ENCODE data around the gene CACNG4. TPM values are rescaled to one million over a fixed set of nuclear protein-coding genes. Genes with fewer than 3 reads are reported as not detected.

Gene CACNG4
- total RNA-seq, 2 experiments from 2014 or later = not detected

DNA sequence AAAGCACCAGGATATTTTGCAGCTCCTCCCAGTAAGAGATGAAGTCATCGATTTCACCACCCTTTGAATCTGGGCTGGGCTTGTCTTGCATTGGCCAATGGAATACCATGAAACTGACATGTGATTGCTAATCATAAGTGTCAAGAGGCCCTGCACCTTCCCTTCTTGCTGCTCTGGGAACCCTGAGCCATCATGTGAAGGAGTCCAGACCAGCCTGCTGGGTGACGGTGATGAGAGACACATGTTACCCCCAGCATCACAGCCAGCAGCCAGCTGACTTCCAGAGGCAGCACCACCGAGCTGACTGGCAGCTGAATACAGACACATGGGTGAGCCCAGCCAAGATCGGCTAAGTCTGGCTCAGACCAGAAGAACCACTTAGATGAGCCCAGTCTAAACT lies 43.6 kb upstream of the CACNG4 start:
- Mint-ChIP-seq H3K27me3 (peaks cover 45% of the 10 kb centered on the region), H3K27ac (no peak overlapping the region), H3K9me3 (peaks cover 8% of the 10 kb centered on the region), H3K4me3 (no peak overlapping the region), H3K4me1 (ENCODE audit: low read depth) (no peaks in the 10 kb centered on the region), H3K36me3 (ENCODE audit: low read depth) (no peaks in the 10 kb centered on the region)
- Histone ChIP-seq H3K27me3 (ENCODE audit: control insufficient read depth in 1 of 2, insufficient read depth in 2 of 2, low read length in 2 of 2) (peaks cover 2 to 8% of the 10 kb centered on the region in 2 experiments), H3K36me3 (ENCODE audit: insufficient read depth, low read length) (no peaks in the 10 kb centered on the region), H3K4me3 (ENCODE audit: low read length) (no peak overlapping the region), H3K4me1 (ENCODE audit: insufficient read depth, low read length) (no peaks in the 10 kb centered on the region), H3K9me3 (ENCODE audit: control insufficient read depth in 1 of 2, insufficient read depth in 1 of 2, low read length in 2 of 2) (peaks cover 0 to 3% of the 10 kb centered on the region in 2 experiments), H3K27ac (ENCODE audit: low read depth in 1 of 2, low read length in 2 of 2) (no peak overlapping the region)
- DNase-seq = no peak
- intact Hi-C loops (cut with DNase I, micrococcal nuclease) = no loop called here
- ChIA-PET CTCF (interaction anchor here (0.6 kb wide), 1 partner anchor 36 kb away, joined by 3 read pairs; no protein-coding TSS in a partner anchor), POLR2A (no interaction called here)
- TF ChIP-seq, protein P1, sequence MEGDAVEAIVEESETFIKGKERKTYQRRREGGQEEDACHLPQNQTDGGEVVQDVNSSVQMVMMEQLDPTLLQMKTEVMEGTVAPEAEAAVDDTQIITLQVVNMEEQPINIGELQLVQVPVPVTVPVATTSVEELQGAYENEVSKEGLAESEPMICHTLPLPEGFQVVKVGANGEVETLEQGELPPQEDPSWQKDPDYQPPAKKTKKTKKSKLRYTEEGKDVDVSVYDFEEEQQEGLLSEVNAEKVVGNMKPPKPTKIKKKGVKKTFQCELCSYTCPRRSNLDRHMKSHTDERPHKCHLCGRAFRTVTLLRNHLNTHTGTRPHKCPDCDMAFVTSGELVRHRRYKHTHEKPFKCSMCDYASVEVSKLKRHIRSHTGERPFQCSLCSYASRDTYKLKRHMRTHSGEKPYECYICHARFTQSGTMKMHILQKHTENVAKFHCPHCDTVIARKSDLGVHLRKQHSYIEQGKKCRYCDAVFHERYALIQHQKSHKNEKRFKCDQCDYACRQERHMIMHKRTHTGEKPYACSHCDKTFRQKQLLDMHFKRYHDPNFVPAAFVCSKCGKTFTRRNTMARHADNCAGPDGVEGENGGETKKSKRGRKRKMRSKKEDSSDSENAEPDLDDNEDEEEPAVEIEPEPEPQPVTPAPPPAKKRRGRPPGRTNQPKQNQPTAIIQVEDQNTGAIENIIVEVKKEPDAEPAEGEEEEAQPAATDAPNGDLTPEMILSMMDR (IDR thresholded peaks at IDR 0.05) = no peak
- no peak for ATAC-seq (ENCODE audit: poor library complexity)

DNA sequence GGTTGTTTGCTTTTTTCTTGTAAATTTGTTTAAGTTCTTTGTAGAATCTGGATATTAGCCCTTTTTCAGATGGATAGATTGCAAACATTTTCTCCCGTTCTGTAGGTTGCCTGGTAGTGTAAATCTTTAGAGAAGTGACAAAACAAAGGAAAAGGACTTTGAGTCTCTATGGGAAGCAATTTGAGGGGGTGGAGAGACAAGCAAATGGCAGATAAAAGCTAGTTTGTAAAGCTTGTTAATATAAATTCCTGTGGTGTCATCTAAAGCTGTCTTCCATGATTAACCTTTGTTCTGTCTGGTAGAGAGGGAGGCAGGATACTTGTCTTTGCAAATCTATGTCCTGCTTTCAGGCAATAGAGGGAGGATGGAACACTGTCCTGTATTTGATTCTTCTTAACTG lies 40.6 kb upstream of the CACNG4 start:
- peaks cover 4 to 8% of the 10 kb centered on the region in 2 experiments for H3K27me3 ChIP-seq (ENCODE audit: control insufficient read depth in 1 of 2, insufficient read depth in 2 of 2, low read length in 2 of 2)
- DNase-seq (no peak), ATAC-seq (ENCODE audit: poor library complexity) (no peak)
- intact Hi-C loops (cut with DNase I, micrococcal nuclease) = no loop called here
- H3K4me1 Mint-ChIP-seq (ENCODE audit: low read depth) = no peaks in the 10 kb centered on the region
- H3K27ac ChIP-seq (ENCODE audit: low read depth in 1 of 2, low read length in 2 of 2) = no peak overlapping the region
- H3K4me3 ChIP-seq (ENCODE audit: low read length) = no peak overlapping the region
- TF ChIP-seq, protein P1 (IDR thresholded peaks at IDR 0.05) = no peak
- H3K36me3 Mint-ChIP-seq (ENCODE audit: low read depth) = no peaks in the 10 kb centered on the region
- H3K4me3 Mint-ChIP-seq = no peak overlapping the region
- POLR2A ChIA-PET = no interaction called here
- peaks cover 4% of the 10 kb centered on the region for H3K9me3 Mint-ChIP-seq
- peaks cover 0 to 3% of the 10 kb centered on the region in 2 experiments for H3K9me3 ChIP-seq (ENCODE audit: control insufficient read depth in 1 of 2, insufficient read depth in 1 of 2, low read length in 2 of 2)
- no peak overlapping the region for H3K27ac Mint-ChIP-seq
- CTCF ChIA-PET = no interaction called here
- no peaks in the 10 kb centered on the region for H3K36me3 ChIP-seq (ENCODE audit: insufficient read depth, low read length)
- no peaks in the 10 kb centered on the region for H3K4me1 ChIP-seq (ENCODE audit: insufficient read depth, low read length)
- H3K27me3 Mint-ChIP-seq = peaks cover 55% of the 10 kb centered on the region

DNA sequence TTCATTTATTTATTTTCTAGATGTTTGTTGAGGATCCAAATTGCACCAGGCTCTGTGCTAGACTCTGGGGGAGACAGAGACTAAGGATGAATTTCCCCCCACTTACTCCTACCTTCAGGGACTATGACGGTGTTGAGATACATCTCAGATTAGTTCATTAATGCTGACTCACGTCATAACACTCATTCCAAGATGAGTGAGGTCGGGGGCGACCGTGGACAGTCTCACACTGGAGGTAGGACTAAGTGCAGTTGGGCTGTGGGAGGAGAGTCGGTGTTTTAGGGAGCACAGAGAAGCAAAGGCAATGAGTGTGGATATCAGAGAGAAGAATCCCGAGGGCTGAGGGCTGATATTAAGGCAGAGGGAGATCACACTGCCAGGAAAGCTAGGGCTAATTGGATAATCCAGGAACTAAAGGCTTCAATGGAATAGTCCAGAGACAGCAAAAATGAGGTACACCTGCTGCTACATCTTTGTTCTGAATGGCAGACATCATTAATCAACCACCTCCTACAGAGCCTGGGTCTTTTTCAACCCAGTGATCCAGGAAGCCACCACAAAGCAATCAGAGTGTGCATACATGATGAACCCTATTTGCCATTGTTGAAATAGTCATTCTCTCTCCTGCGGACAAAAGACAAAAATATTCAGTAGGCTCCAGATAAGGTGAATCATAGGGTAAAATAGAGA lies 38.6 kb upstream of the CACNG4 start:
- Mint-ChIP-seq H3K9me3 (peaks cover 4% of the 10 kb centered on the region), H3K36me3 (ENCODE audit: low read depth) (no peaks in the 10 kb centered on the region), H3K27ac (no peak overlapping the region), H3K4me3 (no peak overlapping the region), H3K27me3 (peaks cover 65% of the 10 kb centered on the region), H3K4me1 (ENCODE audit: low read depth) (no peaks in the 10 kb centered on the region)
- intact Hi-C loops (cut with DNase I, micrococcal nuclease) = no loop called here
- no peaks in the 10 kb centered on the region for H3K36me3 ChIP-seq (ENCODE audit: insufficient read depth, low read length)
- POLR2A ChIA-PET = no interaction called here
- TF ChIP-seq, protein P1 (IDR thresholded peaks at IDR 0.05) = no peak
- H3K4me1 ChIP-seq (ENCODE audit: insufficient read depth, low read length) = no peaks in the 10 kb centered on the region
- CTCF ChIA-PET = no interaction called here
- no peak overlapping the region for H3K27ac ChIP-seq (ENCODE audit: low read depth in 1 of 2, low read length in 2 of 2)
- ATAC-seq (ENCODE audit: poor library complexity) (no peak), DNase-seq (no peak)
- peaks cover 0 to 2% of the 10 kb centered on the region in 2 experiments for H3K9me3 ChIP-seq (ENCODE audit: control insufficient read depth in 1 of 2, insufficient read depth in 1 of 2, low read length in 2 of 2)
- H3K27me3 ChIP-seq (ENCODE audit: control insufficient read depth in 1 of 2, insufficient read depth in 2 of 2, low read length in 2 of 2) = peaks cover 6 to 16% of the 10 kb centered on the region in 2 experiments
- no peak overlapping the region for H3K4me3 ChIP-seq (ENCODE audit: low read length)
